Measurements from ENCODE around the gene F10.
A peak's percentile ranks its signal among the peaks of the same experiment; 100 is the strongest.

F10 gene

DNA sequence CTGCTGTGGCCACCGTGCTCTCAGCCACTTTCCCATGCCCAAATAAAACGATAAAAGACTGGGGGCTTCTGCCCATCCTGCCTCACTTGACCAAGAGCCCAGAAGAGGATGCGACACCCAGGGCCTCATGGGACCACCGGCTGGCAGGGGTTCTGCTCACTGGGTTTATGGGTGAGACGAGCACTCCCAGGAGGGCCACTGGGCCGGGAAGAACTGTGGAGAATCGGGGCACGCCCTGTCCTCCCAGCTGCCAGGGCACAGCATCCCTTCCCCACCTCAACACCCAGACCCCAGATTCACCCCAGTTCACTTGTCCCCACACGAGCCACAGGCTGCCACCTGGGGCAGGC is 4.7 kb upstream of the F10 start:
- DNase-seq, result no peak

DNA sequence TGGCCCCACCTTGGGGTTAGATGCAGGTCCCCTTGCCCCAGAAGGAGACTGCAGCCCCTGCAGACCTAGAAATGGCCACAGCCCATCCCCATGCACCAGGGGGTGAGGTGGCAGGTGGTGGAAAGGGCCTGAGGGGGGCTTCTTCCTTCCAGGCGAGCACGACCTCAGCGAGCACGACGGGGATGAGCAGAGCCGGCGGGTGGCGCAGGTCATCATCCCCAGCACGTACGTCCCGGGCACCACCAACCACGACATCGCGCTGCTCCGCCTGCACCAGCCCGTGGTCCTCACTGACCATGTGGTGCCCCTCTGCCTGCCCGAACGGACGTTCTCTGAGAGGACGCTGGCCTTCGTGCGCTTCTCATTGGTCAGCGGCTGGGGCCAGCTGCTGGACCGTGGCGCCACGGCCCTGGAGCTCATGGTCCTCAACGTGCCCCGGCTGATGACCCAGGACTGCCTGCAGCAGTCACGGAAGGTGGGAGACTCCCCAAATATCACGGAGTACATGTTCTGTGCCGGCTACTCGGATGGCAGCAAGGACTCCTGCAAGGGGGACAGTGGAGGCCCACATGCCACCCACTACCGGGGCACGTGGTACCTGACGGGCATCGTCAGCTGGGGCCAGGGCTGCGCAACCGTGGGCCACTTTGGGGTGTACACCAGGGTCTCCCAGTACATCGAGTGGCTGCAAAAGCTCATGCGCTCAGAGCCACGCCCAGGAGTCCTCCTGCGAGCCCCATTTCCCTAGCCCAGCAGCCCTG is 4.2 kb upstream of the F10 start:
- no peak for DNase-seq

DNA sequence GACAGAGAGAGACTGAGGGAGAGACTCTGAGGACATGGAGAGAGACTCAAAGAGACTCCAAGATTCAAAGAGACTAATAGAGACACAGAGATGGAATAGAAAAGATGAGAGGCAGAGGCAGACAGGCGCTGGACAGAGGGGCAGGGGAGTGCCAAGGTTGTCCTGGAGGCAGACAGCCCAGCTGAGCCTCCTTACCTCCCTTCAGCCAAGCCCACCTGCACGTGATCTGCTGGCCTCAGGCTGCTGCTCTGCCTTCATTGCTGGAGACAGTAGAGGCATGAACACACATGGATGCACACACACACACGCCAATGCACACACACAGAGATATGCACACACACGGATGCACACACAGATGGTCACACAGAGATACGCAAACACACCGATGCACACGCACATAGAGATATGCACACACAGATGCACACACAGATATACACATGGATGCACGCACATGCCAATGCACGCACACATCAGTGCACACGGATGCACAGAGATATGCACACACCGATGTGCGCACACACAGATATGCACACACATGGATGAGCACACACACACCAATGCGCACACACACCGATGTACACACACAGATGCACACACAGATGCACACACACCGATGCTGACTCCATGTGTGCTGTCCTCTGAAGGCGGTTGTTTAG is 3.3 kb upstream of the F10 start:
- no peak for DNase-seq

DNA sequence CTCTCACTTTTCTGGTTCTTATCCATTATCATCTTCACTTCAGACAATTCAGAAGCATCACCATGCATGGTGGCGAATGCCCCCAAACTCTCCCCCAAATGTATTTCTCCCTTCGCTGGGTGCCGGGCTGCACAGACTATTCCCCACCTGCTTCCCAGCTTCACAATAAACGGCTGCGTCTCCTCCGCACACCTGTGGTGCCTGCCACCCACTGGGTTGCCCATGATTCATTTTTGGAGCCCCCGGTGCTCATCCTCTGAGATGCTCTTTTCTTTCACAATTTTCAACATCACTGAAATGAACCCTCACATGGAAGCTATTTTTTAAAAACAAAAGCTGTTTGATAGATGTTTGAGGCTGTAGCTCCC is 2.8 kb upstream of the F10 start:
- no peak for DNase-seq

DNA sequence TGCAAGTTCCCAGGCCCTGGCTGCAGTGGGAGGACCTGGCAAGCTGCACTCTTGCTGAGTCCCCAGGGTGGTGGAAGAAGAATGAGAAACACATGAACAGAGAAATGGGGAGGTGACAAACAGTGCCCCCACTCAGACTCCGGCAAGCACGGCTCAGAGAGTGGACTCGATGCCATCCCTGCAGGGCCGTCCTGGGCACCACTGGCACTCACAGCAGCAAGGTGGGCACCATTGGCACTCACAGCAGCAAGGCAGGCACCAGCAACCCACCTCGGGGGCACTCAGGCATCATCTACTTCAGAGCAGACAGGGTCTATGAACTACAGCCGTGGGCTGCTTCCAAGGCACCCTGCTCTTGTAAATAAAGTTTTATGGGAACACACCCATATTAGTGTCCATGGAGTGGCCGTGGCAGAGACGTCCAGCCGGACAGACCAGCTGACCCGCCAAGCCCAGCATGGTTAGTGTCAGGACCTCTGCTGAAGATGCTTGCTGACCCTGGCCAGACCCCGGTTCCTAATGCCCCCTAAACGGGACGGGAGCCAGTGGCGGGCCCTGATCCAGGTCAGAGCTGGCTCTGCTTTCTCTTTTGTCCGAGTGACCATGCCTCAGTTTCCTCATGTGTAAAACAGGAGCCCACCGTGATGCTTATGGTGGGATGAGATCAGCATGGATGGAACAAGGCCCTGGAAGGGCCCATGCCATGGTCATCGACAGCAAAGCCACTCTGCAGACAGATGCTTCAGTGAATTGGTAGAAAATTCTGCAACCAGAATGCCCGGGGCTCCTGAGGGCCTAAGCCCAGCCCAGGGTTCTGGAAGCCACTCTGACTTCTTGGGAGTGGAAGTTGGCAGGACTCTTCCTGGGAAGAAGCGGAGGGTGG is 2.1 kb upstream of the F10 start:
- DNase-seq, result no peak

DNA sequence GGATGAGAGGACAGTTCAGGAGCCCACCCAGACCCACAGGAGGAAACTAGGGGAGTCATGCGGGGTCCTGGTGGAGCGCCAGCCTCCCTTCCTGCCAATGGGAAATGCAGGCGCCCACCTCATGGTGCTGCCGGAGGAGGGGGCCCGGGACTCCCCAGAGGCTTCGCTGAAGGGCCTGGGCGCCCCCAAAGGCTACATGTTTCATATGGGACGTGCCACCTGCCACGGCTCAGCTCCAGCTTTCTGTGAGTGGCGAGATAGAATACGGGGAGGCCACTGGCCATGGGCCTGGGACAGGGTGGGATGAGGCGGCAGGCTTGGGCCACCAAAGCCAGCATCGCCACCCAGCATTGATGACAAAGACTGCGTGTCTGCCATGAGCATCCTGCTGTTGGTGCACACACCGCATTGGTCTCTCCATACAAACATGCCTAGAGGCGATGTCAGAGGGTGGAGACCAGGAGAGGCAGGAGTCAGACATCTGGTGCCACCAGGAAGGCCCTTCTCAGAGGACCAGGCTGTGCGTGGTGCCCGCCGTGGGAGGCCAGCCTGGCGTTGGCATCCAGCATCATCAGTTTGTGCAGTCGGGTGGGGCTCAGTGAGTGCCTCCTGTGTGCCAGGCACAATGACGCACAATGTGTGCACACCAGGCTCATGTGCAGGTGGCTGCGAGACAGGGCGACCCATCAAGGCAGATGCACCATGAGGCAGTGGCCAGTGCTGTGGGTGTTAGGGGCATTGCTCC is 1.2 kb upstream of the F10 start:
- DNase-seq, result no peak

DNA sequence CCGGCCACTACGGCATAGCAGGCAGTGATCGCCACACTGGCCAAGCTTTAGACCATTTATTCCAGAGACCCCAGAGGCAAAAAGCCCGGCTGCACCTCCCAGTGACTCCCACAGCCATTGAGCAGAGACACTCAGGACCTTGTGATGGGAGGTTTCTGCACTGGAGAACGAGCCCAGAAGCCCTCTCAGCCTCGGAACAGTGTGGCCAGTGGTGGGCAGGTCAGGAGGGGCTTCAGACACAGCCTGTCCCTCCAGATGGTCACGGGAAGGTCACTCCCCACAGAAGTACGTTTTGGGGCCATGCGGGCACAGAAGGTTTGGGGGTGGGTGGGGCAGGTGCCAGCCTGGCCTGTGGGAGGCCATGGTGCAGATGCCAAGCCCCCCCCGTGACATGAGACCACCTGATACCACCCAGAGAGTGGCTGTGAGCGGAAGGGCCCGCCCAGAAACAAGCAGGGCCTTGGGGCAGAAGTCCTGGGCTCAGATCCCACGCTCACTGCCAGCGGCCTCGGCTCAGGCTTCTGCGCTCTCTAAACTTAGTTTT is 599 bp upstream of the F10 start:
- DNase-seq, result no peak

DNA sequence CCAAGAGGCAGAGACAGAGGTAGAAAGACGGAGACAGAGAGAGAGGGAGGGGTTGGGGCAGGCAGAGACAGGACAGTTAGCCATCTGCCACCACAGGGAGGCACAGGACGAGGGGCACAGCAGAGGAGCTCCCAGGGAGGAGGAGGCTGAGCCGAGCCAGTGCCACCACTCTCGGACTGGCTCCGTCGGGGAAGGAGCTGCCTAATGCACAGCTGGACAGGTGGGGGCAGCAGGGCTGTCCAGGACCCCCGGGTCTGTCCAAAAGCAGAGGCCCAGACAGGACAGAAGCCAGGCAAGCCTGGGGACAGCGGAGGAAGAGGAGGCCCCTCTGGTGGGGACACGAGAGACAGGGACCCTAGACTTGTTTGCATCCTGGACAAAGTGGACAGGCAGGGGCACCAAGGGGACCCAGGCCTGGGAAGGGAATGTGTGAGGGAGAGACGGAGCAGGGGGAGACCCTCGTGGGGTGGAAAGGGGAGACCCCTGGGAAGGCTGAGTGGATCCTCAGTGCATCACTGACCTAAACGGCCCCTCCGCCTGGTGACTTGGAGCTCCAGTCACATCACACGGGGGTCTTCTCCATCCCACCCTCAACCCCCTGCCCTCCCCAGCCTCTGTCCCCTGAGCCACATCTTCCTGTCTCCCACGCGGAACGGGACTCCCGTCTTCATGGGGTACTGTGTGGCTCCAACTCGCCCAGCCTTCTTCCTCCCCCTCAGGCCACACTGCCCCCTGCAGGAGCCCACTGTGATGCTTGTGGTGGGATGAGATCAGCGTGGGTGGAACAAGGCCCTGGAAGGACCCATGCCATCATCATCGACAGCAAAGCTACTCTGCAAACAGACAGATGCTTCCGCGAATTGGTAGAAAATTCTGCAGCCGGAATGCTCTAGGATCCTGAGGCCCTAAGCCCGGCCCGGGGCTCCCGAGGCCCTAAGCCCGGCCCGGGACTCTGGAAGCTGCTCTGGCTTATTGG is 915 bp downstream of the F10 start:
- DNase-seq, result no peak

DNA sequence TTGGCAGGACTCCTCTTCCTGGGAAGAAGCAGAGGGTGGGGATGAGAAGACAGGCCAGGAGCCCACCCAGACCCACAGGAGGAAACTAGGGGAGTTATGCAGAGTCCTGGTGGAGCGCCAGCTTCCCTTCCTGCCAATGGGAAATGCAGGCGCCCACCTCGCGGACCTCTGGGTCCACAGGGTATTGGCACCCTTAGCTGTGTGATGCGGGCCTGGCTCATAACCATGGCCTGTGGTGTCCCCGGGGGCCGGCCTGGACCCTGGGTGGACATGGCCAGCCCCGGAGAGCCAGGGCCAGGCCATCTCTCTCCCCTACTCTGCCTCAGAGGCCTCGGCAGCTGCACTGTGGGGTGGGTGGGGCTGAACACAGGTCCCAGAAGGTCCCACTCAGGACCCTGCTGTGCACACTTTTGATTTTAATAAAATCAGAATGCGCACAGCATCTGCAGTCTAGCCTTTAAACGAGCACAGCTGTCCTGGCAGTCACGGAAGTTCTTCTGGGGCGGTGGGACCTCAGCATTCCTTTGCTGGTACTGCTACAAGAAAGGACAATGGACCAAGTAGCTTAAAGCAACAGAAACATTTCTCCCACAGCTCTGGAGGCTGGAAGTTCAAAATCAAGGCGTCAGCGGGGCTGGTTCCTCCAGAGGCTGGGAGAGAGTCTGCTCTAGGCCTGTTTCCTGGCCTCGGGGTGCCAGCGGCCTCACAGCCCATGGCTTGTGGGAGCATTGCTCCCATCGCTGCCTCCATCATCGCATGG is 1.8 kb downstream of the F10 start:
- no peak for DNase-seq

DNA sequence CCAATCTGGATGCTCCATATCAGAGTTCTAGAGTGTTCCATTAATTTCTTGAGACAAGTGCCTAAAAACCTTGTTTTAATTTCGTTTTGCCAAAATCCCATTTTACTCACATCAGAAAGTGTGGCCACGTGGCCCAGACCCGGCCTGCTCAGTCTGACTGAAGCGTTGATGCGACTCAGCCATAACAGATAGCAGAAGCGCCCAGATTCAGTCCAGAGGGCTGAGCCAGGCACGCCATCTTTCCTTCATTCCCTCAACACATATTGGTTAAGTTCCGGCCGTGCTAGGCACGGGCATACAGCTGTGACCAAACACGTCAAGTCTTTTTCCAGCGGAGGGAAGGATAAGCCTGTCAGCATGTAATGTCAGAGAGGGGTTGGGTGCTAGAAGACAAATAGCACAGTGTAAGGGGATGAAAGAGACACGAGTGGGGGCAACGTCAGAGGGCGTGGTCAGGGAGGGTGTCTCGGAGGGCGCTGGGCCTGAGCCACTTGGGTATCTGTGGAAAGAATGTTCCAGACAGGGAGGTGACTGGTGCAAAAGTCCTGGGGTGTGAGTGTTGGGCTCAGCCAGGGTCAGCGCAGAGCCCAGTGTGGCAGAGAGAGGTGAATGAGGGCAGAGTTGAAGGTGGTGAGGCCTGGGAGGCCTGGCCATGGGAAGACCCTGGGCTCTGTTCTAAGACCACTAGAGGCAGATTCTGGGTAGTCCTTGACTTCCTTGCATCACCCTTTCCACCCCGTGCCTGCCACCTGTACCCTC is 3.1 kb downstream of the F10 start:
- DNase-seq, result no peak

DNA sequence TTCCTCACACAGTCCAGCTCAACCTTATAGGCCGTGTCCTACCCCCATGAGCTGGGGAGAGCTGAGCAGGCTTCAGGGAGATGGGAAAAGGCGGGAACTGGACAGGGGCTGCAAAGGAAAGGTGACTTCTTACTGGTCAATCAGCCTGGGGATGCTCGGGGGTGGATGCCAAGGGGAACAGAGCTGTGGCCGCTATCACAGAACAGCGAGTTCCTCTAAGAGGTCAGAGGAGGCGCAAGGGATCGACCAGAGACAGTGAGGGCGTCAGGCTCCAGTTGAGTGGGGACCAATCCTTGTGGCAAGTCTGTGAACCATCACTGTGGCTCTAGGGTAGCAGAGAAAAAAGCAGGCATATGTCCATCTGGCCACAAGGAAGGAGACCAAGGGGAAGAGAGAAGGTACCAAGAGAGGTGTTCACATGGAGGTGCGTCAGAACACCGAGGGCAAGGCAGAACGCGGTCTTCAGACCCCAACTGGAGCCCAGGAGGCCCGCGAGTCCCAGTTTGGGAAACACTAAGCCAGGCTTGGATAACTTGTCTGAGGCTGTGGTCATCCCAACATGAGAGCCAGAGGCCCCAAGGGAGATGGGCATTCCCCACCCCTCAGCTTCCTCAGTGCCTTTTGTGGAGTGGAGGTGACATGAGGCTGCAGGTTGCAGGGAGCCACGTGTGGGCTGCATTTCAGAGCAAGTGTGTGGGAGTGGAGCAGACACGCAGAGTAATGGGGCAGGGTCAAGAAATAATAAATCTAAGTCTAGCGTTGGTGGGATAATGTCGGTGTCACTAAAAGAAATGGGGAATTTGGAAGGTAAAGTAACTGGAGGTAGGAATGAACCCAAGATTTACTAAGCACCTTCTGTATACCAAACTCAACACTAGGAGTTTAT is 3.9 kb downstream of the F10 start:
- DNase-seq, result no peak

DNA sequence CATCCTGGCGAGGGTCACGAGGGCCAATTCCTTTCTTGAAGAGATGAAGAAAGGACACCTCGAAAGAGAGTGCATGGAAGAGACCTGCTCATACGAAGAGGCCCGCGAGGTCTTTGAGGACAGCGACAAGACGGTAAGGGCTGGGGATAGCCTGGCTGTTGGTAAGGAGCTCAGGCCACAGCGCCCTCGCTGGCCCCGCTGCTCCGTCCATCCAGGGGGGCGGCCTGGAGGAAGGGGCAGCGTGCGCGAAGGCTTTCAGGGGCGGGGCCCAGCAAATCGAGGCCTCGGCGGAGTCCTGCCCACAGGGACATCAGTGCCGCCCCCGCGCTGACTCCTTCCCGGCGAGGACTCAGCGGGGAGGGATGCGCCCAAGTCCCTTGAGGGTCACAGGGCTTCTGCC is 6.9 kb downstream of the F10 start:
- DNase-seq, result no peak

DNA sequence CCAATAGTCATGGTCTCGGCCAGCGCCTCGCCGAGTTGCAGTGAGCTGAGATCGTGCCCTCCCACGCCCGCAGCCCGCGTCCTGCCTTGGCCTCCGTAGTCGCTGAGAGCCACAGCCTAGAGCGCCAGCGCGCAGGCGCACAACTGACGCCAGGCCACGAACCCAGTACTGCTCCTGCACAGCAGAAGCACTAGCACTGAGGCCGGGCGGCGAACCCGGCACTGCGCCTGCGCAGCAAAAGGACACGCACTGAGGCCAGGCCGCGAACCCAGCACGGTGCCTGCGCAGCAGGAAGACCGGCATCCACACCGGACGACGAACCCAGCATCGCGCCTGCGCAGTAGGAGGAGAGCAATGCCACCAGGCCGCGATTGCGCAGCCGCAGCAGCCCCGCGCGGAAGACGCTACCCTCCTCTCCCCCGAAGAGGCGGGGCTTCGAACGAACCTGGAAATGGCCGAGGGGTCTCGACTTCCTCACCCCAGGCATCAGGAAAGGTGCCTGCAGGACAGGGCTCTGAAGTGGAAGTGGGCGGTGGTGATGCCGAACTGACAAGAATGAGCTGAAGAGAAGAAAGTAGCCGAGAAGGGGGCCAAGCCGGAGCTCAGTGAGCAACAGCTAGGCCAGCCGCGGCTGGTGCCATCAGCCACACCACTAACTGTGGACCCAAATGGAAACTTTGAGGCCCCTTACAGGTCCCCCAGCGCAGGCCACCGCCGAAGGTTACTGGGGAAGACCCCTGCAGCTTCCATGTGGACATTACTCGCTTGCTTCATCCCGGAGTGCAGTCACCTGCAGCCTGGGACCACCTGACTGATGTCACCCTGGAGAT is 7.5 kb downstream of the F10 start:
- peak; percentile 23 to 43 for DNase-seq

DNA sequence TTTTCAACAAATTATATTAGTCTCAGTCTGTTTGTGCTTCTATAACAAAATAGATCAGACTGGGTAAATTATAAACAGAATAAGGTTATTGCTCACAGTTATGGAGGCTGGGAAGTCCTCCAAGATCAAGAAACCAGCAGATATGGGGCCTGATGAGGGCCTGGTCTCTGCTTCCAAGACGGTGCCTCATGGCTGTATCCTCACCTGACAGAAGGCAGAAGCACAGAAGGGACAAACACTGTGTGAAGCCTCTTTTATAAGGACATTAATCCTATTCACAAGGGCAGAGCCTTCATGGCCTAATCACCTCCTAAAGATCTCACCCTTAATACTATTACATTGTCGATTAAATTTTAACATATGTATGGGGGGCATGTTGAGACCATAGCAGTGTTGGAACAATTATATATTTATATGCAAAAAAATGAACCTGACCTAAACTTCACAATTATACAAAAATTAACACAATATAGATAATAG is 12.7 kb downstream of the F10 start:
- DNase-seq, result no peak

DNA sequence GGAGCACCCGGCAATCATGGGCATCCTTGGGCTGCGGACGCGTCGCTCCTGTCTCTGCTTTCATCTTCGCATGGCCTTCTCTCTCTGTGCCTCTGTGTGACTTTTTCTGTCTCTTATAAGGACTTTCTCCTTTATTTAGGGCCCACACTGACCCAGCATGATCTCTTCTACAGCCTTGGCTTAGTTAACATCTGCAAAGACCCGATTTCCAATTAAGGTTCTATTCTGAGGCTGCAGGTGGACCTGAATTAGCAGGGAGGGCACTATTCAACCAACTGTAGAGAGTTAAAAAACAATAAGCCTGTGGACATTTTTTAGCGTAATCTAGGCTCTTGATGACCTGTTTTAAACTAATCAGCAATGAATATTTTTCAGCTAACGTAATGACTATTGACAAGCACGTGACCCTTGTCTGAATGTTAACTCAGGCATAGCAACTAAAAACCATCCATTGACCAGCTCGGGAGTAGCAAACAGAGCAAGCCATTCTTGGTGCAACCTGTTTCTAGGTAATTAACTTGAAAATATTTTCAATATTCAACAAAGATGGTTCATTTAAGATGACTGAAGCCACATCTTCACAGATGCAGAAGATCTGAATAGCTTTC is 15.2 kb downstream of the F10 start:
- no peak for DNase-seq

DNA sequence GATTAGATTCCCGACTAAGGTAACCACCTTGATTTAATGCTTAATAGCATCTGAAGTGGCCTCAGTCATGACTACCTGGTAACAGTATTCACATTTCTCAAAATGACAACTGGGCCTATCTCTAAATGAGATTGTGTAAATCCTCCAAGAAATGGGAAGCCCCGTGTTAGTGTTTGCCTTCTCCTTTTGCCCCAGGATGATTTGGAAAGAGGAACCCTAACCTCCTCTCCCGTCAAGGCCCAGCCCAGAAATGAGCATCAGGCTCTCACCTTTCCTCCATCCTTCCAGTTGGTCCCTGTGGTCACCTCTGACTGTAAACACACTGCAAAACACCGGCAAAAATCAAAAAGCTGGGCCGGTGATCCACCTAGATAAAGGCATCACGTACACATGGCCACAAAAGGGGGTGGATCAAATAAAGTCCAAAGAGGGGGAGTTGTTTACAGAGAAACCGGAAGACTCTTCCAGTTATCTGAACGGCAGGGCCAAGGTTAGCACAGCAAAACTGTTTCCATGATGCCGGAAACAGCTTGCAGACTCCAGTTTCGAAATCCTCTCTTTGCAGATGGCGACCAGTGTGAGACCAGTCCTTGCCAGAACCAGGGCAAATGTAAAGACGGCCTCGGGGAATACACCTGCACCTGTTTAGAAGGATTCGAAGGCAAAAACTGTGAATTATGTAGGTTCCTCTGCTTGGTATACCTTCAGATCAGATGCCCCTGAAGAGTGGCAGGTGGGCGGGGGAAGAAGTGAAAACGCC is 16.4 kb downstream of the F10 start:
- DNase-seq, result no peak

DNA sequence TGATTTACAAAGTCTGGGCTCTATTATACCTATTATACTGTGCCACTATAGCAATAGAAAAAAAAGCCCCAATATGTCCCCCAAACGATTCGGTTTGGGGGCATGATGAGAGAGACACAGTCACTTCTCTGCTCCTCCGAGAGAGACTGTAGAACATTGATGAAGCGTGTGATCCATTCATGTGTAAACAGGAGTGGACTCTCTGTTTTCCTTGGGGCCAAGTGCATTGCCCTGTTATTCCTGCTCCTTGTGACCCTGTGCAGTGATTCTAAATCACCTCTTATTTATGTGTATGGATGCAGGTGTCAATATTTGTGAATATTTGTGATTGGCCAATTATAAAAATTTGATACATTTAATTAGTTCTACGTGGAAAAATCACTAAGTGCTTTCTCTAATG is 17.0 kb downstream of the F10 start:
- no peak for DNase-seq

All from stimulated activated CD4-positive, alpha-beta T cell treated with anti-CD3 and anti-CD28 coated beads, Interleukin-4, amount 100 ng/mL, for 4 hours (primary cell).